Skeletal muscle cell (primary cell): Measurements from ENCODE around the gene S100A13.
"Not testable (repeated sequence)": the region's sequence is repeated elsewhere in the genome, so short reads cannot be mapped to it uniquely, and the experiment has no call there.

Source experiments
- DNase-seq: peaks from one replicate; pipeline ENCODE4 v3.0.0-alpha.2; 2010; ENCODE audit warnings: low read depth
- H3K4me3 ChIP-seq: 2 replicates; pipeline ENCODE4 v1.5.1; 2011; ENCODE audit warnings: low read depth, mild to moderate bottlenecking, control low read depth, low read length, moderate library complexity

S100A13 gene

GRCh38 chr1:153649137-153649862, 22.0 kb upstream of the S100A13 start:
- no peak overlapping the region for H3K4me3 ChIP-seq
- DNase-seq = no peak

GRCh38 chr1:153648000-153648643, 20.8 kb upstream of the S100A13 start:
- no peak overlapping the region for H3K4me3 ChIP-seq
- DNase-seq = no peak

GRCh38 chr1:153647346-153647714, 20.0 kb upstream of the S100A13 start:
- DNase-seq = no peak
- no peak overlapping the region for H3K4me3 ChIP-seq

- no peak for DNase-seq
- no peak overlapping the region for H3K4me3 ChIP-seq
These were observed 19.5 kb upstream of the S100A13 start for GRCh38 chr1:153646672-153647345.

- H3K4me3 ChIP-seq = no peak overlapping the region
- DNase-seq = no peak
These were observed 16.5 kb upstream of the S100A13 start for GRCh38 chr1:153643816-153644215.

- DNase-seq = no peak
- no peak overlapping the region for H3K4me3 ChIP-seq
These were observed 15.8 kb upstream of the S100A13 start for GRCh38 chr1:153643100-153643499.

- H3K4me3 ChIP-seq = no peak overlapping the region
- DNase-seq = no peak
These were observed 14.9 kb upstream of the S100A13 start for GRCh38 chr1:153642161-153642560.

- H3K4me3 ChIP-seq = no peak overlapping the region
- no peak for DNase-seq
These were observed 13.6 kb upstream of the S100A13 start for GRCh38 chr1:153640861-153641260.

GRCh38 chr1:153640213-153640612, 12.9 kb upstream of the S100A13 start:
- DNase-seq, H3K4me3 ChIP-seq: not testable (repeated sequence)

GRCh38 chr1:153639280-153639679, 12.0 kb upstream of the S100A13 start:
- DNase-seq = no peak
- no peak overlapping the region for H3K4me3 ChIP-seq

- H3K4me3 ChIP-seq = no peak overlapping the region
- no peak for DNase-seq
These were observed 11.0 kb upstream of the S100A13 start for GRCh38 chr1:153638261-153638660.

GRCh38 chr1:153636312-153636711, 9.0 kb upstream of the S100A13 start:
- no peak overlapping the region for H3K4me3 ChIP-seq
- DNase-seq = no peak

- DNase-seq = no peak
- H3K4me3 ChIP-seq = no peak overlapping the region
These were observed 8.6 kb upstream of the S100A13 start for GRCh38 chr1:153635872-153636271.

GRCh38 chr1:153633754-153634665, 6.7 kb upstream of the S100A13 start, which contains the start of gene CHTOP:
Gene CHTOP, plus strand, starts transcription at chr1:153634066. Its CDS starts 2,523 bp downstream, at chr1:153636589.
- peak within 1 kb of the TSS; percentile 92 for H3K4me3 ChIP-seq
- peak; percentile 94 for DNase-seq

GRCh38 chr1:153633161-153633753, 6.0 kb upstream of the S100A13 start:
- H3K4me3 ChIP-seq = peak overlapping the region; percentile 92
- DNase-seq = no peak

- H3K4me3 ChIP-seq = no peak overlapping the region
- no peak for DNase-seq
These were observed 4.0 kb upstream of the S100A13 start for GRCh38 chr1:153631047-153632022.

GRCh38 chr1:153630384-153630783, 3.1 kb upstream of the S100A13 start:
- no peak overlapping the region for H3K4me3 ChIP-seq
- no peak for DNase-seq

GRCh38 chr1:153629971-153630370, 2.7 kb upstream of the S100A13 start:
- no peak for DNase-seq

More at GRCh38 chr1:153629971-153630370, 2.7 kb upstream of the S100A13 start:
- no peak overlapping the region for H3K4me3 ChIP-seq
